Measurements from ENCODE around the gene ZNF709. TPM values are rescaled to one million over a fixed set of nuclear protein-coding genes. Genes with fewer than 3 reads are reported as not detected.

ZNF709 gene
- total RNA-seq, 1 experiment from 2014 or later, result 4.0 TPM

GRCh38 chr19:12450844-12451243 lies 33.8 kb downstream of the ZNF709 start:
- Histone ChIP-seq H3K4me1 (ENCODE audit: control insufficient read depth, insufficient read depth, low read length) (no peaks in the 10 kb centered on the region), H3K4me3 (ENCODE audit: low read depth in 2 of 2, low read length in 2 of 2) (no peak overlapping the region), H3K27ac (ENCODE audit: low read length) (no peak overlapping the region), H3K9me3 (ENCODE audit: control insufficient read depth, insufficient read depth, low read depth, low read length) (peaks cover 5% of the 10 kb centered on the region; the same call in 1 of the 2 replicates), H3K27me3 (ENCODE audit: control insufficient read depth, insufficient read depth, low read length) (no peaks in the 10 kb centered on the region), H3K36me3 (ENCODE audit: control insufficient read depth, insufficient read depth, low read length) (no peaks in the 10 kb centered on the region)
- intact Hi-C loops (cut with micrococcal nuclease; ENCODE audit: unreplicated experiment) (no loop called here), in situ Hi-C loops (cut with HindIII; ENCODE audit: low pct_unique_long_range_greater_than_20kb, low sequenced_read_pairs) (no loop called here)
- ATAC-seq, result no peak
- no peak for TF ChIP-seq TCF7L2 (IDR thresholded peaks at IDR 0.05; ENCODE audit: low read depth, low read length)
- TF ChIP-seq SIN3A (IDR thresholded peaks at IDR 0.05; ENCODE audit: borderline replicate concordance, insufficient read depth, low read depth, low read length), result no peak
- no peak for TF ChIP-seq REST (IDR thresholded peaks at IDR 0.05; ENCODE audit: insufficient read depth in 1 of 2, low read depth in 2 of 2, low read length in 1 of 2)
- TF ChIP-seq CTCF (IDR thresholded peaks at IDR 0.05), result no peak
- TF ChIP-seq POLR2AphosphoS5 (IDR thresholded peaks at IDR 0.05; ENCODE audit: low read depth, low read length), result no peak
- ChIA-PET CTCF (no interaction called here), POLR2A (no interaction called here)
- DNase-seq (ENCODE audit: low read depth, low spot score), result no peak
- no TSS peak for BruUV-seq (replicated peaks)

DNA sequence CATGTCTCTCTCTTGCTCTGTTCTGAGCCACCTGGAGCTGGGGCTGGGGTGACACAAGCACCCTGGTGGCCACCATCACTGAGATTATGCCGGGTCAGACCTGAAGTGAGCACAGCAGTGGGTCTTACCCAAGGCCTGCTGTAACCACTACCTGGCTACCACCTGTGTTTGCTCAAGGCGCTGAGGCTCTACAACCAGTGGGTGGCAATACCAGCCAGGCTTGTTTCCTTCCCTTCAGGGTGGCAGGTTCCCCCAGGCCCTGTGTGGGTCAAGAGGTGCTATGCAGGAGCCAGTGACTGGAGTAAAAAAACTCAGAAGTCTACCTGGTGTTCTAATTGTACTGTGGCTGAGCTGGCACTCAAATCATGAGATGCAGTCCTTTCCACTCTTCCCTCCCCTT lies 35.8 kb downstream of the ZNF709 start:
- CTCF ChIA-PET, result no interaction called here
- BruUV-seq (replicated peaks), result no TSS peak
- intact Hi-C loops (cut with micrococcal nuclease; ENCODE audit: unreplicated experiment), result no loop called here

More for the DNA sequence above, 35.8 kb downstream of the ZNF709 start:
- in situ Hi-C loops (cut with HindIII; ENCODE audit: low pct_unique_long_range_greater_than_20kb, low sequenced_read_pairs), result no loop called here
- no peaks in the 10 kb centered on the region for H3K4me1 ChIP-seq (ENCODE audit: control insufficient read depth, insufficient read depth, low read length)
- DNase-seq (ENCODE audit: low read depth, low spot score), result no peak
- H3K9me3 ChIP-seq (ENCODE audit: control insufficient read depth, insufficient read depth, low read depth, low read length), result peaks cover 5% of the 10 kb centered on the region; the same call in 1 of the 2 replicates
- H3K27ac ChIP-seq (ENCODE audit: low read length), result no peak overlapping the region
- no peak for ATAC-seq
- no peaks in the 10 kb centered on the region for H3K36me3 ChIP-seq (ENCODE audit: control insufficient read depth, insufficient read depth, low read length)
- POLR2A ChIA-PET, result no interaction called here
- no peak overlapping the region for H3K4me3 ChIP-seq (ENCODE audit: low read depth in 2 of 2, low read length in 2 of 2)
- TF ChIP-seq CTCF (IDR thresholded peaks at IDR 0.05) (no peak), SIN3A (IDR thresholded peaks at IDR 0.05; ENCODE audit: borderline replicate concordance, insufficient read depth, low read depth, low read length) (no peak), POLR2AphosphoS5 (IDR thresholded peaks at IDR 0.05; ENCODE audit: low read depth, low read length) (no peak), TCF7L2 (IDR thresholded peaks at IDR 0.05; ENCODE audit: low read depth, low read length) (no peak), REST (IDR thresholded peaks at IDR 0.05; ENCODE audit: insufficient read depth in 1 of 2, low read depth in 2 of 2, low read length in 1 of 2) (no peak)
- H3K27me3 ChIP-seq (ENCODE audit: control insufficient read depth, insufficient read depth, low read length), result no peaks in the 10 kb centered on the region
